K562 (cell line): Measurements from ENCODE around the gene ZMYM1. TPM values are rescaled to one million over a fixed set of nuclear protein-coding genes. Genes with fewer than 3 reads are reported as not detected.

ENCODE experiments used
- ATAC-seq: fragments of 200-7000 bp; cut with Tn5 transposase; 3 replicates; pipeline ENCODE4 v1.9.1; 2020; ENCODE audit warnings: moderate library complexity
- BruUV-seq: library from RNA; stranded (reverse); fragments of 400-500 nt; replicated peaks from 2 replicates; lab custom pipeline; 2021; lab: Mats Ljungman, UMichigan
- CTCF ChIA-PET: fragments of 300-600 bp; formaldehyde crosslinking; extraction: SDS; loops from one replicate; lab custom pipeline; 2021; ENCODE audit warnings: low intra/inter-chr PET ratio; lab: Yijun Ruan, JAX
- POLR2A ChIA-PET: fragments of 300-600, 350-650 bp; sonication (Branson Sonifier 250); formaldehyde crosslinking; extraction: SDS; loops from one replicate; lab custom pipeline; 2021; ENCODE audit warnings: antibody characterized with exemption, inconsistent platforms; lab: Yijun Ruan, JAX
- DNase-seq, 4 experiments: peaks; one replicate each; pipeline versions ENCODE4 v3.0.0 to v3.0.0-alpha.2; 2011 to 2018; ENCODE audit warnings: low spot score in 3 of 4, mixed read lengths in 3 of 4; ENCODE audit errors: extremely low read depth in 1 of 4
- FAIRE-seq: peaks from 2 replicates; lab custom pipeline; 2011; peaks lifted over from hg19 to GRCh38; lab: Jason Lieb, UNC
- H2AFZ ChIP-seq: 2 replicates; pipeline ENCODE4 v1.6.0; 2011; ENCODE audit warnings: low read depth, low read length, control low read depth, inconsistent platforms
- H3K27ac ChIP-seq: fragments of 200-600 bp; 3 replicates; pipeline ENCODE4 v1.8.0; 2011; ENCODE audit warnings: low read depth, mild to moderate bottlenecking, control low read depth, inconsistent platforms, low read length, moderate library complexity, mixed read lengths; ENCODE audit errors: extremely low read depth
- H3K27me3 ChIP-seq, 2 experiments: fragments of 300-600 bp in 1 of 2; 2 replicates in 1 of 2; 3 replicates in 1 of 2; pipeline versions ENCODE4 v1.6.0 to v1.8.0; 2011; ENCODE audit warnings: inconsistent platforms in 2 of 2, low read length in 2 of 2, mild to moderate bottlenecking in 1 of 2, mixed read lengths in 1 of 2, moderate library complexity in 1 of 2; ENCODE audit not compliant: control insufficient read depth in 2 of 2, insufficient read depth in 2 of 2
- H3K36me3 ChIP-seq: fragments of 300-600 bp; 3 replicates; pipeline ENCODE4 v1.8.0; 2011; ENCODE audit warnings: mild to moderate bottlenecking, low read length, inconsistent platforms; ENCODE audit not compliant: control insufficient read depth, insufficient read depth
- H3K4me1 ChIP-seq, 2 experiments: fragments of 200-600 bp in 1 of 2; replicated peaks in 1 of 2; 2 replicates in 1 of 2; 3 replicates in 1 of 2; pipeline versions ENCODE4 v1.5.1 to v1.8.0; 2011; ENCODE audit warnings: inconsistent platforms in 2 of 2, low read length in 2 of 2, mild to moderate bottlenecking in 1 of 2, mixed read lengths in 1 of 2, moderate library complexity in 1 of 2; ENCODE audit not compliant: control insufficient read depth in 2 of 2, insufficient read depth in 2 of 2
- H3K4me2 ChIP-seq: 2 replicates; pipeline ENCODE4 v1.6.1; 2011; ENCODE audit warnings: low read length, control low read depth, inconsistent platforms, mixed read lengths; ENCODE audit not compliant: insufficient read depth
- H3K4me3 ChIP-seq: fragments of 200-600 bp; sonication (generic), shearing (Covaris generic); 2 replicates; pipeline ENCODE4 v1.5.1; 2016; ENCODE audit warnings: control low read depth, inconsistent platforms
- H3K79me2 ChIP-seq: fragments of 200-600 bp; 3 replicates; pipeline ENCODE4 v1.8.0; 2011; ENCODE audit warnings: low read length, inconsistent platforms; ENCODE audit not compliant: control insufficient read depth, insufficient read depth
- H3K9ac ChIP-seq, 2 experiments: 2 replicates each; pipeline versions ENCODE4 v1.6.0 to v1.6.1; 2011; ENCODE audit warnings: low read depth in 2 of 2, low read length in 2 of 2, control low read depth in 1 of 2, inconsistent platforms in 1 of 2, mild to moderate bottlenecking in 1 of 2, mixed read lengths in 1 of 2; ENCODE audit not compliant: insufficient read depth in 1 of 2
- H3K9me1 ChIP-seq: one replicate; pipeline ENCODE4 v1.6.0; 2011; ENCODE audit warnings: inconsistent platforms, mild to moderate bottlenecking, low read length, moderate library complexity; ENCODE audit not compliant: control insufficient read depth, insufficient read depth
- H3K9me3 ChIP-seq: replicated peaks from 2 replicates; pipeline ENCODE4 v1.5.1; 2011; ENCODE audit warnings: low read depth, low read length, inconsistent platforms; ENCODE audit not compliant: control insufficient read depth, insufficient read depth
- H4K20me1 ChIP-seq: replicated peaks from 2 replicates; pipeline ENCODE4 v1.6.1; 2011; ENCODE audit warnings: low read length, inconsistent platforms, mixed read lengths; ENCODE audit not compliant: control insufficient read depth, insufficient read depth
- BRD4 ChIP-seq: fragments of 200-600 bp; sonication (generic); IDR thresholded peaks from 2 replicates; pipeline ENCODE4 v1.6.1; 2017; ENCODE audit warnings: inconsistent platforms
- CUX1 ChIP-seq: fragments of 200-800 bp; sonication (Bioruptor generic); IDR thresholded peaks from 2 replicates; pipeline ENCODE4 v1.6.1; 2016; ENCODE audit warnings: missing genetic modification characterization, missing compliant biosample characterization
- EWSR1 ChIP-seq: fragments of 450-650 bp; IDR thresholded peaks from 2 replicates; pipeline ENCODE4 v1.6.1; 2018; ENCODE audit warnings: borderline replicate concordance, mild to moderate bottlenecking, low read depth, moderate library complexity; ENCODE audit not compliant: partially characterized antibody
- FOXJ2 ChIP-seq: fragments of 200-800 bp; sonication (Bioruptor generic); IDR thresholded peaks from 2 replicates; pipeline ENCODE4 v1.6.1; 2016; ENCODE audit warnings: missing genetic modification characterization, missing compliant biosample characterization
- U2AF1 ChIP-seq: fragments of 200-400 bp; formaldehyde crosslinking; optimal IDR thresholded peaks from 2 replicates; pipeline ENCODE3; 2017; ENCODE audit warnings: mild to moderate bottlenecking, low read depth, low read length, moderate library complexity
- WGBS: fragments of 100-300 bp; shearing (Covaris generic); methylation state at CpG from one replicate; pipeline ENCODE4 v1.1.6; 2016; ENCODE audit warnings: low coverage, mixed read lengths; ENCODE audit not compliant: insufficient coverage; ENCODE audit errors: missing lambda C conversion rate; 5-methylcytosine and 5-hydroxymethylcytosine counted together
- in situ Hi-C: fragments of 300-500 bp; cut with MboI; formaldehyde crosslinking; loops from 4 replicates; pipeline ENCODE4 v1.15.0; 2018; ENCODE audit warnings: inconsistent platforms, mixed read lengths
- intact Hi-C: fragments of 100-400 bp; cut with micrococcal nuclease; formaldehyde crosslinking; loops from 2 replicates; pipeline ENCODE4 v1.14.2; 2022
- polyA plus RNA-seq, 8 experiments: library from polyadenylated mRNA; depleted of rRNA in 4 of 8; stranded (reverse) in 5 of 8; unstranded in 3 of 8; fragments of >200 nt; fragmentation: Nextera tagmentation in 2 of 8; fragmentation: Illumina TruSeq in 1 of 8; extraction: Ambion mirVana in 2 of 8; extraction: Trizol in 1 of 8; gene quantifications; 2 replicates each; pipeline versions ENCODE4 v1.2.1 to v1.2.3, GENCODE V29; 2011 to 2014; ENCODE audit warnings: inconsistent platforms in 1 of 8, missing spikeins in 1 of 8
- total RNA-seq, 7 experiments: library from RNA; depleted of rRNA in 6 of 7; stranded (reverse); fragments of >200 nt in 6 of 7; fragmentation: Illumina TruSeq in 2 of 7; extraction: Trizol in 2 of 7; gene quantifications; 2 replicates each; pipeline versions ENCODE4 v1.2.1 to v1.2.3, GENCODE V29; 2011 to 2021; ENCODE audit warnings: low replicate concordance in 1 of 7
- TF ChIP-seq, protein P1 (sequence below), 3 experiments: IDR thresholded peaks in 2 of 3; conservative IDR thresholded peaks in 1 of 3; 2 replicates each; pipeline ENCODE4 v1.5.1; 2011 to 2012; ENCODE audit warnings: low read length in 3 of 3, mild to moderate bottlenecking in 3 of 3, control low read depth in 2 of 3, improper control_type of control experiment in 1 of 3, inconsistent platforms in 1 of 3, low read depth in 1 of 3, mixed read lengths in 1 of 3, moderate library complexity in 1 of 3; ENCODE audit not compliant: insufficient read depth in 2 of 3
- TF ChIP-seq, protein P2 (sequence below): sonication (generic); IDR thresholded peaks from 2 replicates; pipeline ENCODE4 v1.6.1; 2016

ZMYM1 gene
- total and polyA plus RNA-seq, 9 of the 15 experiments (the other 6 are each of a cell fraction or from before 2014, with no cell fraction given): 7.5 to 25.4 (median 15.8) TPM

DNA sequence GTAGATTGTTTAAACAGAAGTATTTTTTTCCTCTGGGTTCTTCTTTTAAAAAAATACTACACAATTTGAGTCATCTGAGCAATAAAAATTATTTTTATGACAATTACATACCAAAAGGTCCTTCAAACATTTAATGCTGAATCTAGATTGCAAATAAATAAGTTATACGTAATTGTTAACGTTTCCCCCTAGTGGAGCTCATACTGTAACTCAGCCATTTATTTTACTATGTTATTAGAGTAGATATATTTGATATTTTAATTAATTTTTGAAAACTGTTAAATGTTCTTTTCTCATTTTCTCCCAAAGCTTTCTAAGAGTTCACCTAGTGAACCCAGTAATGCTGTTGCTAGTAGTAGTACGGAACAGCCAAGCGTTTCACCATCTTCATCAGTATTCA is 33.5 kb downstream of the ZMYM1 start:
- in situ Hi-C loops: no loop called here
- WGBS: 91% methylated on average over 4 of the region's 4 CpGs
- Histone ChIP-seq H3K4me1 (no peaks in the 10 kb centered on the region), H3K4me3 (no peak overlapping the region), H2AFZ (no peak overlapping the region), H3K4me2 (no peak overlapping the region), H3K27ac (no peak overlapping the region), H3K27me3 (no peaks in the 10 kb centered on the region), H3K9ac (no peak overlapping the region), H3K36me3 (peaks cover 18% of the 10 kb centered on the region; the same call in 2 of the 3 replicates), H4K20me1 (no peaks in the 10 kb centered on the region), H3K9me1 (no peaks in the 10 kb centered on the region), H3K79me2 (no peaks in the 10 kb centered on the region), H3K9me3 (no peaks in the 10 kb centered on the region)
- DNase-seq (no peak), ATAC-seq (no peak), FAIRE-seq (no peak)
- TF ChIP-seq, protein P1, sequence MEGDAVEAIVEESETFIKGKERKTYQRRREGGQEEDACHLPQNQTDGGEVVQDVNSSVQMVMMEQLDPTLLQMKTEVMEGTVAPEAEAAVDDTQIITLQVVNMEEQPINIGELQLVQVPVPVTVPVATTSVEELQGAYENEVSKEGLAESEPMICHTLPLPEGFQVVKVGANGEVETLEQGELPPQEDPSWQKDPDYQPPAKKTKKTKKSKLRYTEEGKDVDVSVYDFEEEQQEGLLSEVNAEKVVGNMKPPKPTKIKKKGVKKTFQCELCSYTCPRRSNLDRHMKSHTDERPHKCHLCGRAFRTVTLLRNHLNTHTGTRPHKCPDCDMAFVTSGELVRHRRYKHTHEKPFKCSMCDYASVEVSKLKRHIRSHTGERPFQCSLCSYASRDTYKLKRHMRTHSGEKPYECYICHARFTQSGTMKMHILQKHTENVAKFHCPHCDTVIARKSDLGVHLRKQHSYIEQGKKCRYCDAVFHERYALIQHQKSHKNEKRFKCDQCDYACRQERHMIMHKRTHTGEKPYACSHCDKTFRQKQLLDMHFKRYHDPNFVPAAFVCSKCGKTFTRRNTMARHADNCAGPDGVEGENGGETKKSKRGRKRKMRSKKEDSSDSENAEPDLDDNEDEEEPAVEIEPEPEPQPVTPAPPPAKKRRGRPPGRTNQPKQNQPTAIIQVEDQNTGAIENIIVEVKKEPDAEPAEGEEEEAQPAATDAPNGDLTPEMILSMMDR (IDR thresholded peaks at IDR 0.05 in 2 of 3, conservative IDR thresholded peaks at IDR 0.05 in 1 of 3; ENCODE audit: insufficient read depth in 2 of 3, low read depth in 1 of 3, low read length in 3 of 3): peak in 1 of 3 experiments; percentile 13; a peak in 1 of 6 replicates
- TF ChIP-seq, protein P2, sequence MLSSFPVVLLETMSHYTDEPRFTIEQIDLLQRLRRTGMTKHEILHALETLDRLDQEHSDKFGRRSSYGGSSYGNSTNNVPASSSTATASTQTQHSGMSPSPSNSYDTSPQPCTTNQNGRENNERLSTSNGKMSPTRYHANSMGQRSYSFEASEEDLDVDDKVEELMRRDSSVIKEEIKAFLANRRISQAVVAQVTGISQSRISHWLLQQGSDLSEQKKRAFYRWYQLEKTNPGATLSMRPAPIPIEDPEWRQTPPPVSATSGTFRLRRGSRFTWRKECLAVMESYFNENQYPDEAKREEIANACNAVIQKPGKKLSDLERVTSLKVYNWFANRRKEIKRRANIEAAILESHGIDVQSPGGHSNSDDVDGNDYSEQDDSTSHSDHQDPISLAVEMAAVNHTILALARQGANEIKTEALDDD: no peak
- TF ChIP-seq FOXJ2 (tag) (no peak), BRD4 (no peak), EWSR1 (no peak), CUX1 (CRISPR knock-in tag) (no peak), U2AF1 (no peak)
- no TSS peak for BruUV-seq
- CTCF ChIA-PET: no interaction called here
- POLR2A ChIA-PET: no interaction called here
- intact Hi-C loops: no loop called here
